ENCODE results near the gene DPP7. TPM values are rescaled to one million over a fixed set of nuclear protein-coding genes. Genes with fewer than 3 reads are reported as not detected.

DPP7 gene
- 100 to 1,000 TPM; 222 to 227 TPM for total RNA-seq

DNA sequence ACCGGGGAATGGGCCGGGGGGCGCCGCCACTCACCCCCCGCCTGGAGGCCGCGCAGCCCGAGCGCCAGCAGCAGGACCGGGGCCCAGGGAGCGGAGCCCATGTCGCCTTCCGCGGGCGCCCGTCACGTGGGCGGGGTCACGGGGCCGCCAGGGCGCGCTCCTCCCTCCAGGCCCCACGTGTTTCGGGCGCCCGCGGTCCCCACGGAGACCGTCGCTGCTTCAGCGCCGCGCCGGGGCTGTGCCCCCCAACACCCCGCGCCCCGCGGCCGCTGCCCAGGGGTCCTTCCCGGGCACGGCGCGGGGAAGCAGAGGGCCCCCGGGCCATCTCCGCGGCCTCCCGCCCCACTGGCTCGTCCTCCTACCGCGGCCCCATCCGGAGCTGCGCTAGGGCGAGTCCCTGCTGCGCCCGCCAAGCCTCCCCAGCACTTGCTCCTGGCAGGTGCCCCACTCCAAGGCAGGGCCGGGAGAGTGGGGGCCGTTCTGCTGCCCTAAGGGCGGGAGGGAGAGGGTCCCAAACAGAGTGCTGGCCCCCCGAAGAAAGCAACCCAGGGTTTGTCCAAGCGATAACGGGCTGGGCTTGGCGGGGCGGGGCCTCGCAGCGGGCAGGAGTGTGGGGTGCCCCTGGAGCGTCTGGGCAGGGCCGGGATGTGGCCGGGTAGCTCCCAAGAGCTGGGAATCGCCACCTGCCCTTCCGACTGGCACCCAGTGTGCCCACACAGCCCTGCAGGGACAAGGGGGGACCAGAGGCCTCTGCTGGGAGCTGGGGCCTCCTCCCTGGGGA, at the start of gene DPP7:
Gene DPP7, minus strand, starts transcription at position 121 of the 781 bp plus-strand sequence. Its CDS starts 20 bp downstream, at position 101.
- CTCF ChIA-PET = interaction anchor here (0.6 to 2.4 kb wide), 4 partner anchors 12 to 122 kb away, joined by 3 to 14 read pairs (median 4); partner anchors contain the start of gene RNF224
- Mint-ChIP-seq H3K27ac (peak within 1 kb of the TSS; percentile 64), H3K27me3 (no peaks in the 10 kb centered on the region), H3K4me1 (ENCODE audit: low read depth) (peaks cover 10% of the 10 kb centered on the region), H3K9me3 (no peaks in the 10 kb centered on the region), H3K36me3 (ENCODE audit: low read depth) (peaks cover 12% of the 10 kb centered on the region), H3K4me3 (peak within 1 kb of the TSS; percentile 75)
- ATAC-seq = peak; percentile 85
- DNase-seq = peak; percentile 81
- TF ChIP-seq, protein P1, sequence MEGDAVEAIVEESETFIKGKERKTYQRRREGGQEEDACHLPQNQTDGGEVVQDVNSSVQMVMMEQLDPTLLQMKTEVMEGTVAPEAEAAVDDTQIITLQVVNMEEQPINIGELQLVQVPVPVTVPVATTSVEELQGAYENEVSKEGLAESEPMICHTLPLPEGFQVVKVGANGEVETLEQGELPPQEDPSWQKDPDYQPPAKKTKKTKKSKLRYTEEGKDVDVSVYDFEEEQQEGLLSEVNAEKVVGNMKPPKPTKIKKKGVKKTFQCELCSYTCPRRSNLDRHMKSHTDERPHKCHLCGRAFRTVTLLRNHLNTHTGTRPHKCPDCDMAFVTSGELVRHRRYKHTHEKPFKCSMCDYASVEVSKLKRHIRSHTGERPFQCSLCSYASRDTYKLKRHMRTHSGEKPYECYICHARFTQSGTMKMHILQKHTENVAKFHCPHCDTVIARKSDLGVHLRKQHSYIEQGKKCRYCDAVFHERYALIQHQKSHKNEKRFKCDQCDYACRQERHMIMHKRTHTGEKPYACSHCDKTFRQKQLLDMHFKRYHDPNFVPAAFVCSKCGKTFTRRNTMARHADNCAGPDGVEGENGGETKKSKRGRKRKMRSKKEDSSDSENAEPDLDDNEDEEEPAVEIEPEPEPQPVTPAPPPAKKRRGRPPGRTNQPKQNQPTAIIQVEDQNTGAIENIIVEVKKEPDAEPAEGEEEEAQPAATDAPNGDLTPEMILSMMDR (IDR thresholded peaks at IDR 0.05) = no peak
- intact Hi-C loops (cut with micrococcal nuclease) = no loop called here
- POLR2A ChIA-PET = interaction anchor here (0.6 to 1.5 kb wide), 8 partner anchors 13 to 141 kb away, joined by 3 to 8 read pairs (median 4); partner anchors contain the start of gene RNF224

DNA sequence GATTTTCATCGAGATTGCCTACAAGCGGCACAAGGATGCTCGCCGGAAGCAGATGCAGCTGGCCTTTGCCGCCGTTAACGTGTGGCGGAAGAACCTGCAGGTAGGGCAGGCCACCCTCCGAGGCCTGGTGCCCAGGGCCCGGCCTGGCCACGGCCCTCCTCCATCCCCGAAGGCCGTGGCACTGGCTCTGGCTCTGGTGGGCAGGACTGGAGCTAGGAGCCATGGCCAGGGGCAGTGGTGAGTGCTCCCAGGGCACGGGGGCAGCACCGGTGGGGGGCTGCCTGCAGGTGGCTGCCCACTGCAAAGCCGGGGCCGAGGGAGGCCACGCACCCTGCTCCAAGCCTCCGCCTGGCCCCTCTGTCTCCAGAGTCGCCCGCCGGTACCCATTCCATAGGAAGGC, 49.3 kb upstream of the DPP7 start:
- Mint-ChIP-seq H3K27me3 (peaks cover 37% of the 10 kb centered on the region), H3K4me1 (ENCODE audit: low read depth) (peaks cover 8% of the 10 kb centered on the region), H3K36me3 (ENCODE audit: low read depth) (no peaks in the 10 kb centered on the region), H3K9me3 (no peaks in the 10 kb centered on the region), H3K4me3 (no peak overlapping the region), H3K27ac (no peak overlapping the region)
- ChIA-PET POLR2A (no interaction called here), CTCF (no interaction called here)
- intact Hi-C loops (cut with micrococcal nuclease) = no loop called here
- no peak for DNase-seq
- no peak for ATAC-seq
- TF ChIP-seq, protein P1 (IDR thresholded peaks at IDR 0.05) = no peak

DNA sequence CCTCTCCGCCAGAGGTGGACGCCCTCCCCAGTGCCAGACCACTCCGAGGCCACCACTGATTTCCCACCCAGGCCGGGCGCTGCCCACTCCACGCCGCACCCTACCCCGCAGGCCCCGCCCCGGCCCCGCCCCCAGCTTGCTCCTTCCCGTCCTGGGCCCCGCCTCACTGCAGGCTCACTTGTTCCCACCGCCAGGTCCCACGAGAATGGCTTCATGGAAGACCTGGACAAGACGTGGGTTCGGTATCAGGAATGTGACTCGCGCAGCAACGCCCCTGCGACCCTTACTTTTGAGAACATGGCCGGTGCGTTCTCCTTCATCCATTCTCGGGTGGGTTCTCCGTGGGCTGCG, 48.8 kb upstream of the DPP7 start:
- ATAC-seq (no peak), DNase-seq (no peak)
- H3K4me3 Mint-ChIP-seq = no peak overlapping the region
- TF ChIP-seq, protein P1 (IDR thresholded peaks at IDR 0.05) = no peak
- peaks cover 39% of the 10 kb centered on the region for H3K27me3 Mint-ChIP-seq
- no peak overlapping the region for H3K27ac Mint-ChIP-seq
- peaks cover 9% of the 10 kb centered on the region for H3K4me1 Mint-ChIP-seq (ENCODE audit: low read depth)
- ChIA-PET POLR2A (interaction anchor here (0.7 to 1.0 kb wide), 2 partner anchors 11 to 88 kb away, joined by 3 read pairs; partner anchors contain the start of gene STPG3), CTCF (no interaction called here)
- H3K36me3 Mint-ChIP-seq (ENCODE audit: low read depth) = no peaks in the 10 kb centered on the region
- intact Hi-C loops (cut with micrococcal nuclease) = no loop called here
- H3K9me3 Mint-ChIP-seq = no peaks in the 10 kb centered on the region

DNA sequence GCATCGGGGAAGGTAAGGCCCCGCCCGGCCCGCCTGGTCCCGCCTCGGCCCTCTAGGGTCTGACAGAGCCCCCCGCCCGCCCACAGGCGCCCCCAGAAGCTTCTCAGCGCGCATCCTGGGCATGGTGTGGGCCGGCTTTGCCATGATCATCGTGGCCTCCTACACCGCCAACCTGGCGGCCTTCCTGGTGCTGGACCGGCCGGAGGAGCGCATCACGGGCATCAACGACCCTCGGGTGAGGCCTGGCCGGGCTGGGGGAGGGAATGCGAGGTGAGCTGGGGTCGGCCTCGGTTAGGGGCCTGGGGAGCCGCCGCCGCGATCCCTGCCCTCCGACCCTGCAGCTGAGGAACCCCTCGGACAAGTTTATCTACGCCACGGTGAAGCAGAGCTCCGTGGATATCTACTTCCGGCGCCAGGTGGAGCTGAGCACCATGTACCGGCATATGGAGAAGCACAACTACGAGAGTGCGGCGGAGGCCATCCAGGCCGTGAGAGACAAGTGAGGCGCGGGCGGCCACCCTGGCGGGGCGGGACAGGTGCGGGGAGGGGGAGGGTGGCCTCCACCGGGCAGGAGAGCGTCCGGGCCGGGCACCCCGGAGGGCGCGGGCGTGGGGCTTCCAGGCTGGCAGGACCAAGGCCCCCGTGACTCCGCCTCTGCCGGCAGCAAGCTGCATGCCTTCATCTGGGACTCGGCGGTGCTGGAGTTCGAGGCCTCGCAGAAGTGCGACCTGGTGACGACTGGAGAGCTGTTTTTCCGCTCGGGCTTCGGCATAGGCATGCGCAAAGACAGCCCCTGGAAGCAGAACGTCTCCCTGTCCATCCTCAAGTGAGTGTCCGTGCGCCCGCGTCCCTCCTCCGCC, 48.2 kb upstream of the DPP7 start:
- ATAC-seq (no peak), DNase-seq (no peak)
- intact Hi-C loops (cut with micrococcal nuclease) = no loop called here
- Mint-ChIP-seq H3K4me3 (no peak overlapping the region), H3K36me3 (ENCODE audit: low read depth) (no peaks in the 10 kb centered on the region), H3K4me1 (ENCODE audit: low read depth) (peaks cover 14% of the 10 kb centered on the region), H3K27me3 (peaks cover 45% of the 10 kb centered on the region), H3K9me3 (no peaks in the 10 kb centered on the region), H3K27ac (no peak overlapping the region)
- CTCF ChIA-PET = interaction anchor here (0.7 kb wide), 1 partner anchor 65 kb away, joined by 3 read pairs; the partner anchor contains the start of gene RNF224
- POLR2A ChIA-PET = interaction anchor here (0.7 to 1.0 kb wide), 2 partner anchors 12 to 88 kb away, joined by 3 read pairs; partner anchors contain the start of gene STPG3
- TF ChIP-seq, protein P1 (IDR thresholded peaks at IDR 0.05) = no peak

All from activated CD8-positive, alpha-beta T cell treated with anti-CD3 and anti-CD28 coated beads for 36 hours (primary cell).